Lower lobe of right lung (tissue), 2 donors: ENCODE measurements around the gene STOML3. TPM values are rescaled to one million over a fixed set of nuclear protein-coding genes. Genes with fewer than 3 reads are reported as not detected.

Experiments used
- ATAC-seq, 2 donors: fragments of 200-7000 bp; cut with Tn5 transposase; one replicate each; pipeline ENCODE4 v1.9.1; 2020 to 2022; ENCODE audit warnings: mild to moderate bottlenecking in 2 of 2, moderate library complexity in 2 of 2
- DNase-seq: peaks from one replicate; pipeline ENCODE4 v3.0.0-alpha.2; 2020
- H3K27ac ChIP-seq: fragments of 200-600 bp; one replicate; pipeline ENCODE4 v1.8.0; 2022
- H3K27me3 ChIP-seq: fragments of 200-600 bp; one replicate; pipeline ENCODE4 v1.8.0; 2022; ENCODE audit warnings: low read depth
- H3K36me3 ChIP-seq: fragments of 200-600 bp; one replicate; pipeline ENCODE4 v1.8.0; 2022; ENCODE audit warnings: mild to moderate bottlenecking
- H3K4me1 ChIP-seq: fragments of 200-600 bp; one replicate; pipeline ENCODE4 v1.8.0; 2022
- H3K4me3 ChIP-seq: fragments of 200-600 bp; one replicate; pipeline ENCODE4 v1.8.0; 2022; ENCODE audit warnings: mild to moderate bottlenecking
- H3K9me3 ChIP-seq: fragments of 200-600 bp; one replicate; pipeline ENCODE4 v1.8.0; 2022
- CTCF ChIP-seq: fragments of 200-600 bp; IDR thresholded peaks from one replicate; pipeline ENCODE4 v1.8.0; 2022; ENCODE audit warnings: antibody characterized with exemption, mild to moderate bottlenecking
- intact Hi-C: fragments of 100-400 bp; cut with DNase I; formaldehyde crosslinking; loops from one replicate; pipeline ENCODE4 v1.11.0; 2022
- total RNA-seq: library from RNA; stranded (reverse); fragmentation: NEBNext Ultra II Directional; extraction: Animal tissue kit (Norgen Biotek cat#: 25700); gene quantifications from one replicate; pipeline ENCODE4 v1.2.1, GENCODE V29; 2021
- donor health status: DM: no; HTN: yes; CAD: no; lungs with severe emphysema.

STOML3 gene
- total RNA-seq, 1 donor from 2014 or later = 2.7 TPM

GRCh38 chr13:38954291-38954690 is 36.3 kb downstream of the STOML3 start:
- Histone ChIP-seq H3K36me3 (no peaks in the 10 kb centered on the region), H3K4me1 (no peaks in the 10 kb centered on the region), H3K4me3 (no peak overlapping the region), H3K9me3 (no peaks in the 10 kb centered on the region), H3K27ac (no peak overlapping the region), H3K27me3 (no peaks in the 10 kb centered on the region)
- intact Hi-C loops = no loop called here
- no peak for TF ChIP-seq CTCF
- ATAC-seq (no peak), DNase-seq (no peak)

- Histone ChIP-seq H3K4me1 (no peaks in the 10 kb centered on the region), H3K9me3 (no peaks in the 10 kb centered on the region), H3K27me3 (no peaks in the 10 kb centered on the region), H3K36me3 (no peaks in the 10 kb centered on the region), H3K4me3 (no peak overlapping the region), H3K27ac (no peak overlapping the region)
- DNase-seq (no peak), ATAC-seq (no peak)
- intact Hi-C loops = no loop called here
- TF ChIP-seq CTCF = no peak
Observed at GRCh38 chr13:38952827-38953226, 37.8 kb downstream of the STOML3 start.

GRCh38 chr13:38951525-38952313 is 38.9 kb downstream of the STOML3 start:
- intact Hi-C loops = no loop called here
- no peak for DNase-seq
- Histone ChIP-seq H3K4me3 (no peak overlapping the region), H3K4me1 (no peaks in the 10 kb centered on the region), H3K27ac (no peak overlapping the region), H3K27me3 (no peaks in the 10 kb centered on the region), H3K36me3 (no peaks in the 10 kb centered on the region), H3K9me3 (no peaks in the 10 kb centered on the region)
- no peak for ATAC-seq
- no peak for TF ChIP-seq CTCF

GRCh38 chr13:38950987-38951386 is 39.6 kb downstream of the STOML3 start:
- Histone ChIP-seq H3K4me1 (no peaks in the 10 kb centered on the region), H3K36me3 (no peaks in the 10 kb centered on the region), H3K4me3 (no peak overlapping the region), H3K27me3 (no peaks in the 10 kb centered on the region), H3K27ac (no peak overlapping the region), H3K9me3 (no peaks in the 10 kb centered on the region)
- ATAC-seq (no peak), DNase-seq (no peak)
- intact Hi-C loops = no loop called here
- no peak for TF ChIP-seq CTCF

- Histone ChIP-seq H3K27ac (no peak overlapping the region), H3K4me1 (no peaks in the 10 kb centered on the region), H3K9me3 (no peaks in the 10 kb centered on the region), H3K36me3 (no peaks in the 10 kb centered on the region), H3K4me3 (no peak overlapping the region), H3K27me3 (no peaks in the 10 kb centered on the region)
- intact Hi-C loops = no loop called here
- DNase-seq (no peak), ATAC-seq (no peak)
- no peak for TF ChIP-seq CTCF
Observed at GRCh38 chr13:38947054-38947453, 43.6 kb downstream of the STOML3 start.
